HL-60/S4 treated with phorbol 12-myristate 13-acetate at 8.2 ng/mL for 4 days and 3 days (cell line): ENCODE measurements around the gene IPCEF1.
"Not testable (repeated sequence)": the region's sequence is repeated elsewhere in the genome, so short reads cannot be mapped to it uniquely, and the experiment has no call there.

Source experiments
- in situ Hi-C: fragments of 300-500 bp; cut with MboI; formaldehyde crosslinking; loops from 2 replicates; pipeline ENCODE4 v1.15.0; 2022; ENCODE audit warnings: low sequenced_read_pairs

IPCEF1 gene

GRCh38 chr6:154341336-154341735 lies 15.3 kb downstream of the IPCEF1 start:
- in situ Hi-C loops, result no loop called here

- in situ Hi-C loops, result no loop called here
These were observed 19.1 kb downstream of the IPCEF1 start for GRCh38 chr6:154337406-154338005.

GRCh38 chr6:154334147-154334546 lies 22.5 kb downstream of the IPCEF1 start:
- in situ Hi-C loops, result not testable (repeated sequence)

GRCh38 chr6:154331750-154332149 lies 24.9 kb downstream of the IPCEF1 start:
- in situ Hi-C loops, result no loop called here

- in situ Hi-C loops, result no loop called here
These were observed 27.0 kb downstream of the IPCEF1 start for GRCh38 chr6:154329350-154330170.

GRCh38 chr6:154327313-154327712 lies 29.3 kb downstream of the IPCEF1 start:
- in situ Hi-C loops, result not testable (repeated sequence)

GRCh38 chr6:154325142-154325541 lies 31.5 kb downstream of the IPCEF1 start:
- in situ Hi-C loops, result no loop called here

GRCh38 chr6:154320181-154320580 lies 36.4 kb downstream of the IPCEF1 start:
- in situ Hi-C loops, result no loop called here

GRCh38 chr6:154319231-154319858 lies 37.3 kb downstream of the IPCEF1 start:
- in situ Hi-C loops, result no loop called here

GRCh38 chr6:154318721-154319120 lies 37.9 kb downstream of the IPCEF1 start:
- in situ Hi-C loops, result no loop called here

GRCh38 chr6:154316131-154316530 lies 40.5 kb downstream of the IPCEF1 start:
- in situ Hi-C loops, result no loop called here

- in situ Hi-C loops, result no loop called here
These were observed 42.5 kb downstream of the IPCEF1 start for GRCh38 chr6:154314084-154314483.

GRCh38 chr6:154308986-154309385 lies 47.6 kb downstream of the IPCEF1 start:
- in situ Hi-C loops, result no loop called here

- in situ Hi-C loops, result no loop called here
These were observed 48.7 kb downstream of the IPCEF1 start for GRCh38 chr6:154307696-154308425.

- in situ Hi-C loops, result not testable (repeated sequence)
These were observed 49.5 kb downstream of the IPCEF1 start for GRCh38 chr6:154307147-154307546.

- in situ Hi-C loops, result no loop called here
These were observed 49.9 kb downstream of the IPCEF1 start for GRCh38 chr6:154306696-154307095.

- in situ Hi-C loops, result no loop called here
These were observed 52.4 kb downstream of the IPCEF1 start for GRCh38 chr6:154304191-154304590.

- in situ Hi-C loops, result not testable (repeated sequence)
These were observed 53.0 kb downstream of the IPCEF1 start for GRCh38 chr6:154303642-154304041.

GRCh38 chr6:154301839-154302752 lies 54.5 kb downstream of the IPCEF1 start:
- in situ Hi-C loops, result no loop called here

- in situ Hi-C loops, result no loop called here
These were observed 55.4 kb downstream of the IPCEF1 start for GRCh38 chr6:154301086-154301625.
